HG02678 (cell line): Measurements from ENCODE around the gene TXNDC15.

Experiments
- ATAC-seq: cut with Tn5 transposase; IDR thresholded peaks from one replicate; pipeline ENCODE4 v1.9.1; 2021; ENCODE audit warnings: mild to moderate bottlenecking, moderate library complexity; ENCODE audit not compliant: unreplicated experiment

The TXNDC15 gene

DNA sequence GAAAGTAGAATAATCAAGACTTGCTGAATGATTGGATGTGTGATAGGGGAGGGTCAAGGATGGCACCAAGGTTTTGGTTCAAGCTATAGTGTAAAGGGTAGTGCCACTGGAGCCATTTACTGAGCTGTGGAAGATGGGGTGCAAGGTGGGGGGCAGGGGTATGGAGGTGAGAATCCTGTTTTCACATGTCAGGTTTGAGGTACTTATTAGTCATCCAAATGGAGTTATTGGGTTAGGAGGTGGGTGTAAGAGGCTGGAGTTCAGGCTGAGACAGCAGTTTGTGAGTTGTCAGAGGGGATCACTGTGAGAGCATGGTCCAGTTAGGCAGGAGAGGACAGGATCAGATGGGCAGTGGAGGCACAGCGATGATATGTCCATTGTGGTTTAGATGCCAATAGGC lies 39.6 kb downstream of the TXNDC15 start:
- ATAC-seq = no peak

DNA sequence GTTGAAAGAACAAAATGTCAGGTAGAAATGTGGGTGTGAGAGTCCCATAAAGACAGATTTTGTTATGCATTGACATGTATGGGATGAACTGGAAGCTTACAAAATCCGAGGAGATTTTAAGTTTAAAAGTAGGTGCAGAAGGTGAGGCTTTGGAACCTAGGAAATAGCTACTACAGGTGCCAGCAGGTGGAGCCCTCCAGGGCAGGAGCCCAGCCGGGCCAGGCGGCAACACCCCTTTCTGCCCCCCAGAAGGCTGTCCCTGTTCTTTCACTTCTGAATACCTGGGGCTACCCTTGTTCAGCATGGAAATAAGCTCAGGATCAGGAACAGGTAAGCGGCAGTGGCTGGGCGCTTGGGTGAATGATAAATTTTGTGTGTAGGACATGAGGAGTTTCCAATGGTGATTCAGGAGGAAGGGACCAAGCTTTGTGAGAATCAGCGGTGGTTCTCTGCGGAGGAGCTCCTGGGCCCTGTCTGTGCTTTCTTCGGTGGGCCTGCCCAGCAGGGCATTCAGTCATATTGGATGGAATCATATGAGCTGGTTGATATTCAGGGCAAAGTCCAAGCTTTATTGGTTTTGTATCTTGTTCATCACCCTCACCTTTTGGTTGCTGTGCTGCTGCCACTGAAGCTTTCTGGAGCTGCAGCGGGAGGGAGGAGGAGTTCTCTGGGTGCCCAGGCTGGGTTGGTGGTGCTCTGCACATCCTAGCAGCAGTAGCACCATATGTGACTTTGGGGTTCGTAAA lies 43.1 kb downstream of the TXNDC15 start:
- no peak for ATAC-seq

DNA sequence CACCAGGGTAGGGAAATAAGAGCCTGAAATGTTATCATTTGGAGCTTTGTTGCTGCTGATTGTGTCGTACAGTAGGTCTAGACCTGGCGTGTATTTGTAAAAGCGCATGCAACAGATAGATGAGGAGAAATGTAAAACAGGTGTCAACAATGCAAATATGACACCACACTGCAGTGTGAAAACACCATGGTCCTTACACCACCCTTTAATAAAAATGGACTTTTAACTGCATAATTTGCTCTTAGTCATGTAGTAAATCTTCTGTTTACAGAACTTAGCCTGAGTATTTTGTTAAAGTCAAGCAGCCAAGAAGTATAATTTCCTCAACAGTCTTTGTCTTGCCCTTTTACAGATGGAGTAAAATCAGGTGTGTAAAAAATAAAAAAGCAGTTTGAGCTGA lies 44.7 kb downstream of the TXNDC15 start:
- ATAC-seq = no peak

DNA sequence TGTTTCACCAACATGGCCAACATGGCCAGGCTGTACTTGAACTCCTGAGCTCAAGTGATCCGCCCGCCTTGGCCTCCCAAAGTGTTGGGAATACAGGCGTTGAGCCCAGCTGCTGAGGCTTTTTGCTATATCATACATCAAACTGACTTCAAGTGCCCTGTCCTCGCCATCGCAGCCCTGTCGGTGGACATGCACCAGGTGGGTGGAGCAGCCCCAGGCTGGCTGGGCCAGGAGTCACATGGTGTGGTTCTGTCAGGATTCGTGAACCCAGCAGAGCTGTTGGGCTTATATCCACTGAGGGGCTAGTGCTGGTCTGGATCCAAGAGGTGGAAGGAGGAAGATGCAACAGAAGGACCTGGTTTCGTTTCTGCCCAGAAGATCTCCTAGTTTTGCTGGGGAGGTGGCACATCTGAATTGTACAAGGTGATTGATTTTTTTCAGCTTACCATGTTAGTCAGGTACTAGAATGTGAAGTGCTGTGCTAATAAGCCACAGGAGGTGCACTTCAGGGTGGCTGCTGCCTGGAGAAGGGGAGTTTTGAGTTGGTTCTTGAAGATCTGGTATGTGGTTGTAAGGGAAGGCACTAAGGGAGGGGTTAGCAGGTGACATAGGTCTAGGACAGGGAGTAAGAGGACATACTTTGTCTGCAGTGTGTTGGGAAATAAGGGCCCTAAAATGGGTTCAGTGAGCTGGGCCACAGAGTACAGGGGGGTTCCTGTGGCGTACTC lies 46.8 kb downstream of the TXNDC15 start:
- ATAC-seq = no peak

DNA sequence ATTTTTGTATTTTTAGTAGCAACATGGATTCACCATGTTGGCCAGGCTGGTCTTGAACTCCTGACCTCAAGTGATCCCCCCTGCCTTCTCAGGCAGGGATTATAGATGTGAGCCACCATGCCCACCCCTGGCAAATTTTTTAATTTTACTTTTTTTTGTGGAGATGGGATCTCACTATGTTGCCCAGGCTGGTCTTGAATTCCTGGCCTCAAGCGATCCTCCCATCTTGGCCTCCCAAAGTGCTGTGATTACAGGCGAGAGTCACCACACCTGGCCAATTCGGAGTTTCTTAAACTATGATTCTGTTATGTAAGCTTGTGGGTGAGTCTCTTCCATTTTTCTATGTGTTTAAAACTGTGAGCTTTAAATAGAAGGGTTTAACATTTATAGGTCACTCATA lies 58.3 kb downstream of the TXNDC15 start:
- no peak for ATAC-seq

DNA sequence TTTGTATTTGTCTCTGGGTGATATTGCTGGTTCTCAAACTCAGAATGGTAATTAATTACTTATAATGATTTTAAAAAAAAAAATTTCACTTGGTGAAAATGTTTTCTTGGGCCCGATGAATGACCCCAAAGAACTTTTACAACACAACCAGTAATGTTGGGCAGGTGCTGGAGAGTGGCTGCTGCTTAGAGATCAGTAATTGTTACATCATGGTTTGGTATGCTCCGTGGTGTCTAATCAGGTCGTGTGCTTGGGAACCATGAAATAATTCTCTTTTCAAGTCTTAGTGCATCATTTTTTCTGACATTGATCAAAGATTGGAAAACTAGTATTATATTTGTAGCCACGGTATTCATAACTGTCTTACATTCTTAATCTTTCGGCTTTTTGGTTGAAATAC lies 60.0 kb downstream of the TXNDC15 start:
- ATAC-seq = no peak

DNA sequence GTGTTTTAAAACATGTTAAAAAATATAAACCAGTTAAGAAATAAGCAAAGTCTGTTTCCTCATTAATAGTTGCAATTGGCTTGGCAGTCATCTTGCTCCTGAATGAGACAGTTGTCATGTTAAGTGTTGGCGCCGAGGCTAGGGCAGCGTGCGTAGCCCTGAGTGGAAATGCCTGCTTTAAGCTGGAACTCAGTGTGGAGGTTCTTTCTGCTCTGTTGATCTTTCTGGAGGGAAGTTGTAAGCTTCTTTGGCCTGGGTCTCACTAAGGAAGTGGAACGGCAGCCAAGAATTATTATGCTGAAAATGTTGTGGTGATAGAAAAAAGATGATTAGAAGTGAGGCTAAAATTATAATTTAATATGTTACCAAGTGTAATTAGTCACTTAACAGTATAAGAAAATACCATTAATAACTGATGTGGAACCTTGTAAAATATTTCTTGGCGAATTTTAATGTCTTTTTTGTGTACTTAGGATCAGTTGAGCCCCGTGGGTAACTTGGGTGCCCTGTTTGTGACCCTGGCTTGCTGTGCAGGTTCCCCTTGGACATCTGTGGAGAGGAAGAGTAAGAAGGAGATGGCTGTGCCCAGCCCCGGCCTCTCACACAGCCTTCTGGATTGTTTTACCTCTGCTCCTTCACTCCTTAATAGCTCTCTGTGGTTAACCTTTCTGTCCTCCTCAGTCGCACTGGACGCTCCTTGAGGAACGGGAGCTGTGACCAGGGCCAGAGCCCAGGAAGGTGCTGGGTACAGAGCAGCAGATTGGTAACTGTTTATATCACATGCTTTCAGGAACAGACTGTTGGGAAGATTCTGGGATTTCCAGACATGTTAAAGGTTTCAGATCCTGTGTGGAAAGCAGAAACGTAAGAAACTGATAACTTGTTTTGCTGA lies 61.8 kb downstream of the TXNDC15 start:
- no peak for ATAC-seq

DNA sequence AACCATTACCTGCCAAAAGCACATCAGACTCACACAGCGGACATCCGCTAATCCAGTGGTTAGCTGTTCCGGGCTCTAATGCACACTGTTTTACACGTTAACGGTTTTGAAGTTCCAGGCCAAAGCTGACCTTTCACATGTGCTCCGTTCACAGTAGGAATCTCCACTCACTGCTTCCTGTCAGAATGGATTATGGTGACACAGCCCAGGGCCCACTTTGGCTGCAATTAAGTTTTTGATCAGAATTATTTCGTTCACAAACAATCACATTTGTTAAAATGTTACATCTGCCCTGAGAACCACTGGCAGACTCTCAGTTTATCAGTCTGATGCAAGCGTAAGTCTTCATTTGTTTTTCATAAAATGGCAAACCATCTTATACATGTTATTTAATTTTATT lies 63.4 kb downstream of the TXNDC15 start:
- no peak for ATAC-seq

DNA sequence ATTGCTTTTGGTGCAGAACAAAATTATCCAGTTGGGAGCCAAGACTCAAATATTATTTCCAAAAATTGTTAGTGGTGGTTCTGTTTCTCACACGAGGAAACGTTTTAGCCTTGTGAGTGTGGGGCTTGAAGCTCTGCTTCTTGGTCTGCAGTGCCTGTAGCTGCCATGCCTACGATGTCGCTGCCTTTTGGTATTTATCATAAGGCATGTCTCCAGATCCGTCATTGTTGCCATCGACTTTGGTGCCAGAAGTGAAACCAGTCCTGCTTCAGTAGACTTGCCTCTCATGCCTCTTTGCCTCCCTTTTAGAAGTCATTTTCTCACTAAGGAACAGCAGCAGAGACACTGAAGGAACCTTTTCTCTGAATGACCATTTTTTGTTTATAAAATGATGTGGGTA lies 63.9 kb downstream of the TXNDC15 start:
- no peak for ATAC-seq

DNA sequence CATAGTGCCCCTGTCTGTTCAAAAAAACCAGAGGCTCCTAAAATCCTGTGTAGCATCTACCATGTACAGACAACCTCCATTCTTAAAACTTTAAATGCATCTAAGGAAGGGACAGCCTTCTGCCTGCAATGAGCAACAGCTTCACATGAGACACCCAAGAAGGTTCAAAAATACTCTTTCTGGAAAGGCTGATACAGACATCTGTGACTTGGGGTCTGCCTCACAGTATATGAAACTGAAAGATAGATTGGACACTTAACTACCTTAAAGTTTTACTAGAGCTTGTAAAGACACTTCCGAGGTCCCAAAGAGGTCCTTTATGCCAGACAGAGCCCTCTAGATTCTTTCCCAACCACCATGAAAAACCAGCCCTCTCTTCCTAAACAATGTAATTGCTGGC lies 65.3 kb downstream of the TXNDC15 start:
- no peak for ATAC-seq

DNA sequence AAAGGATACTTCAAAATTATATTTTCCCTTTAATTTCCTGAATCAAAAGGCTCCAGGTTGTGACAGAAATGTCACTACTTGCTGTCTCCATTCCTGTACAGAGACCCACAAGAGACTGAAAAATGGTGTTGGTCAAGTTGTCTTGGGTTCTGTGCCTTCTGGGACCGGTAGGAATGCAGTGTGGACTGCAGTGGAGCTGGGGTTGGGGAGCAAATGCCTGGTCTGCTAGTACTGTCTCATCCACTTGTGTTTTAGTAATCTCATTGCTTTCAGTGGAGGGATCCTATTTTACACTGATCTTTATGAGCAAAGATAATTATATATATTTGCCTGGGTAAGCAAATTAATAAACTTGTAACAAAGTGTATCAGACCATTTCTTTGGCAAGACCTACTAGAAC lies 69.4 kb downstream of the TXNDC15 start:
- no peak for ATAC-seq

DNA sequence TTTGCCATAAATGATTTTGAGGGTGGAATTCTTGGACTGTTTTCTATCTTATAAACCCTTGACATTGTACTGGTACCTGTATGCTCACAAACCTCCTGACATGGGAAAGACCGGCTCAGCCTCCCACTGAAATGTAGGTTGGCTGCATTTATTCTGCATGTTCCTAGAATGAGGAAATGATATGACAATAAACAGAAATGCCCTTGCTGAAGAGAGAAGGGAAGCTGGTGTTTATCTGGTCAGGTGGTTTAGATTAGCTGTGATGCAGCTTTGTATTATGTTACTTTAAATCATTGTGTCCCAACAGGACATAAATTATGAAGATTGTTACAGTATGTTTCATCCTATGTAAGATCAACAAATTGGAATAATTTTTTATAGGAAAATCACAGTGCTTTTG lies 70.5 kb downstream of the TXNDC15 start:
- ATAC-seq = no peak

DNA sequence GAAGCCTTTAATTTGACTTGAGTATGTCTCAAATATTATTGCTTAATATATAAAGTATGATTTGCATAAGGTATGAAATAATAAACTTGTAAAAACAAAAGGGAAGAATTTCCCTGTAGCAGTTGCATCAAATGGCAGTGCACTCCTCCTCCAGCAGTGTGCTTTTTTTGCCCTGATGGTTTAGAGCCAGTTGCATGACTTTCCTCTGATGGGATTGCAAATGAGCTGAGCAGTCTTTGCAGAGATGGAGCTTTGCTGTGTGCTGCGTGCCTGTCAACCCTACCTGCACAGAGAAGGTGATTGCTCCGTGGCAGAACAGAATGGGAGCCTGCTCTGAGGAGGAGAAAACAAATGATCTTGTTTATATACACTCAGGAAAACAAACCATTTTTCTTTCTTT lies 70.9 kb downstream of the TXNDC15 start:
- no peak for ATAC-seq

DNA sequence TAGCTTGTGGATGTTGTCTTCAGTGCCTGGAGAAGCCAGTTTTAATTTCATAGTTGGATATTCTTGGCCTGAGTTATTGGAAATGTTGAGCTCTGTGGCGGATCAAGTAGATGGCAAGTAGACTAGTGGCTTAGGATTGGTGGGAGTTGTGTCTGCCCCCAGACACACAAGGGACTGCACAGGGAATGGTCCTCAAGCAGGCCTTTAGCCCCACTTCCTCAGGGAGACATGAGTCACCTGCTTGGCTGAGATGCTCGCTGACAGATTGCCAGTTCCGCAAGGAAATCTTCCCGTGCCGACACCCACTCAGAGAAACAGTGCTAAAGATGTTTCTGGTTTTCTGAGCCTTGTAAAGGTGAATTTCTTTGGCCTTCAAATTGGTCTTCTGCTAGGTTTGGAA lies 74.7 kb downstream of the TXNDC15 start:
- no peak for ATAC-seq

DNA sequence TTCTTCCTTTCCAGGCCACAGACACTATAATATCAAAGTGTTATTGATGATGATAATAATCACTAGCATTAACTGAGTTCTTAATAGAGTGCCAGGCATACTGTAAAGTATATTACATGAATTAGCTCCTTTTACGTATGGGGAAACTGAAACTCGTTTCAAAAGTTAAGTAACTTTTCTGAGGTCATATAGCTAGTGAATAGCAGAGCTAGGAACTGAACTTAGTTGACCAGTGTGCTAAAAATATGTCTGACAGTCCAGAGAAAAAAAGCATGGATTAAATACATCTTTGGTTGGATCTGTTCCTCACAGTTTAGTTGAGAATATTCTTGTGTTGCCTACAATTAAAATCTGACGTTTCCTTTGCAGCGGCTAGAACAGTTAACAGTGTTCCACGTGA lies 75.1 kb downstream of the TXNDC15 start:
- ATAC-seq = no peak
